G401 (cell line): ENCODE measurements around the gene HOXB3. TPM values are rescaled to one million over a fixed set of nuclear protein-coding genes. Genes with fewer than 3 reads are reported as not detected.

Experiments
- DNase-seq: peaks from one replicate; pipeline ENCODE4 v3.0.0-alpha.2; 2015; ENCODE audit warnings: low spot score
- in situ Hi-C: cut with HindIII; loops from 2 replicates; pipeline ENCODE4 v1.10.0; 2016; ENCODE audit warnings: low sequenced_read_pairs, mixed read lengths
- total RNA-seq: library from RNA; depleted of rRNA; stranded (reverse); fragments of >200 nt; shearing (Covaris generic); gene quantifications from 2 replicates; pipeline ENCODE4 v1.2.3, GENCODE V29; 2014; rRNA removed

Gene HOXB3
- total RNA-seq, 1 experiment from 2014 or later = 12.0 TPM

- in situ Hi-C loops = no loop called here
- DNase-seq = no peak
Measured at GRCh38 chr17:48499735-48500434, 90.2 kb downstream of the HOXB3 start.

GRCh38 chr17:48499248-48499647, 90.8 kb downstream of the HOXB3 start:
- no peak for DNase-seq
- in situ Hi-C loops = no loop called here

Other genes with a start within 250 kb of the HOXB3 start
- gene SKAP1, start 160.0 kb downstream of the HOXB3 start, total RNA-seq = not detected in 2 replicates
- gene HOXB1, start 59.2 kb downstream of the HOXB3 start, total RNA-seq = not detected in 2 replicates
- 8.9 and 19.7 TPM in 2 replicates for gene HOXB2, start 45.1 kb downstream of the HOXB3 start, total RNA-seq
- 0.78 and 2.2 TPM in 2 replicates for gene HOXB4, start 11.9 kb downstream of the HOXB3 start, total RNA-seq
- gene HOXB5, start 3.5 kb upstream of the HOXB3 start, total RNA-seq = 1.7 TPM in 1 of 2 replicates, not detected in the other
- gene HOXB6, start 14.7 kb upstream of the HOXB3 start, total RNA-seq = 0.92 and 2.0 TPM in 2 replicates
- gene HOXB7, start 20.8 kb upstream of the HOXB3 start, total RNA-seq = 9.1 and 12.8 TPM in 2 replicates
- gene HOXB8, start 25.1 kb upstream of the HOXB3 start, total RNA-seq = 0.10 TPM in 1 of 2 replicates, not detected in the other
- gene HOXB9, start 36.1 kb upstream of the HOXB3 start, total RNA-seq = 1.8 and 4.1 TPM in 2 replicates
- gene PRAC1, start 132.3 kb upstream of the HOXB3 start, total RNA-seq = 8.2 TPM in 1 of 2 replicates, not detected in the other
- 9.5 and 42.2 TPM in 2 replicates for gene PRAC2, start 132.9 kb upstream of the HOXB3 start, total RNA-seq
- gene HOXB13, start 138.5 kb upstream of the HOXB3 start, total RNA-seq = 54.8 and 60.5 TPM in 2 replicates
- gene TTLL6, start 227.0 kb upstream of the HOXB3 start, total RNA-seq = 6.9 and 9.4 TPM in 2 replicates
- gene CALCOCO2, start 240.8 kb upstream of the HOXB3 start, total RNA-seq = 37.8 and 66.1 TPM in 2 replicates